HG02763 (cell line): ENCODE measurements around the gene RNASE8.
"Not testable (repeated sequence)": the region's sequence is repeated elsewhere in the genome, so short reads cannot be mapped to it uniquely, and the experiment has no call there.

Source experiments
- ATAC-seq: cut with Tn5 transposase; IDR thresholded peaks from one replicate; pipeline ENCODE4 v1.9.1; 2021; ENCODE audit warnings: mild to moderate bottlenecking, moderate library complexity; ENCODE audit not compliant: unreplicated experiment

Gene RNASE8

GRCh38 chr14:21029917-21030316, 27.7 kb upstream of the RNASE8 start, which contains the start of gene TPPP2:
Gene TPPP2, plus strand, starts transcription at chr14:21030217. Its CDS starts 365 bp downstream, at chr14:21030582.
- ATAC-seq = no peak

GRCh38 chr14:21030531-21030930, 27.1 kb upstream of the RNASE8 start:
- ATAC-seq = no peak

GRCh38 chr14:21032326-21033132, 25.1 kb upstream of the RNASE8 start:
- ATAC-seq = no peak

GRCh38 chr14:21033133-21033698, 24.4 kb upstream of the RNASE8 start:
- no peak for ATAC-seq

GRCh38 chr14:21034707-21035106, 22.9 kb upstream of the RNASE8 start, which contains the start of gene RNASE13:
Gene RNASE13, minus strand, starts transcription at chr14:21034807. Its CDS starts 519 bp downstream, at chr14:21034288.
- ATAC-seq = no peak

- no peak for ATAC-seq
Measured at GRCh38 chr14:21036751-21037150, 20.9 kb upstream of the RNASE8 start.

- no peak for ATAC-seq
Measured at GRCh38 chr14:21037156-21037555, 20.5 kb upstream of the RNASE8 start.

- ATAC-seq = no peak
Measured at GRCh38 chr14:21038441-21039422, 18.9 kb upstream of the RNASE8 start.

- ATAC-seq = no peak
Measured at GRCh38 chr14:21039585-21040369, 17.8 kb upstream of the RNASE8 start.

GRCh38 chr14:21040370-21040925, 17.2 kb upstream of the RNASE8 start:
- no peak for ATAC-seq

GRCh38 chr14:21040941-21041340, 16.7 kb upstream of the RNASE8 start:
- ATAC-seq = not testable (repeated sequence)

- ATAC-seq = no peak
Measured at GRCh38 chr14:21041676-21042433, 15.8 kb upstream of the RNASE8 start, which contains the start of gene RNASE7. Gene RNASE7, plus strand, starts transcription at chr14:21042362. Its CDS starts 631 bp downstream, at chr14:21042993.

GRCh38 chr14:21042918-21043317, 14.7 kb upstream of the RNASE8 start:
- ATAC-seq = no peak

- ATAC-seq = no peak
Measured at GRCh38 chr14:21043387-21043973, 14.1 kb upstream of the RNASE8 start.

- ATAC-seq = no peak
Measured at GRCh38 chr14:21043974-21044618, 13.5 kb upstream of the RNASE8 start.

GRCh38 chr14:21047378-21047781, 10.2 kb upstream of the RNASE8 start:
- ATAC-seq = no peak

- no peak for ATAC-seq
Measured at GRCh38 chr14:21048638-21049037, 9.0 kb upstream of the RNASE8 start.

- ATAC-seq = no peak
Measured at GRCh38 chr14:21049271-21049673, 8.3 kb upstream of the RNASE8 start.
